ENCODE results near the gene PATJ. TPM values are rescaled to one million over a fixed set of nuclear protein-coding genes. Genes with fewer than 3 reads are reported as not detected.

PATJ gene
- total and polyA plus RNA-seq, 2 of the 13 experiments (the other 11 are each of a cell fraction or from before 2014, with no cell fraction given) = 6.2 to 16.8 TPM

DNA sequence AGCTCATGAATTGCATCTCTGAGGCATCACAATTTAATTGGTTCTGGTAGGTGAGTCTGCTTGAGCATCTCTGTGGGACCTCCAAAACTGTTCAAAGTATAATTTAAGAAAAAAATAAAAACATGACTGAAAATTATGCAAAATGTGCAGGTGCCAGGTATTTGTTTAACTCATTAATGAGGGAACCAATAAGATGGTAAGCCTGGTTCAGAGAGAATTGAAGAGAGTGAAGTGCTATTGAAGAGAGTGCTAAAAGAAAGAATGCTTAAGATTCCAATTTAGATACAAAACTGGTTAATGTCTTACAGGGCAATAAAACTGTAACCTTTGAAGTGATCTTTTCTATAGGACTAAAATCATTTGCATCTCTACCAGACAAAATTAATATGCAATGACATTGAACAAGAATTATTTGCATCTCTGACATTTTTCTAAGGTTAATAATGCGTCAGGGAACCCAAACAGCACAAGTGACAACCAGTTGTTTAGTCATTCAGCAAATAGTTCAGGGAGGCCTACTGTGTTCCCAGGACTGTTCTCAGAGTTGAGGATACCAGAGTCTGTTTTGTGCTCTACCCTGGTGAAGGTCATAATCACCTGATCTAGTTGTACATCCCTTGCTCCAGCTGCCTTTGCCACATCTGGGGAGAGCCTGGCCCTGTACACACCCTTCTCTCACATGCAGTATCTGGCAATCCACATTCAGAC is 183.5 kb downstream of the PATJ start:
- WGBS (ENCODE audit: low lambda C conversion rate) = 88% methylated on average over 1 of the region's 1 CpG
- no peak for TF ChIP-seq ZNF501 (CRISPR knock-in tag; IDR thresholded peaks at IDR 0.05)
- no peak for TF ChIP-seq ARID2 (CRISPR knock-in tag; IDR thresholded peaks at IDR 0.05; ENCODE audit: borderline replicate concordance)
- no peak for TF ChIP-seq CENPX (CRISPR knock-in tag; IDR thresholded peaks at IDR 0.05)
- BruUV-seq (replicated peaks) = no TSS peak
- Histone ChIP-seq H3K36me3 (replicated peaks in 1 of 2; ENCODE audit: control insufficient read depth in 1 of 2, insufficient read depth in 2 of 2, low read length in 2 of 2) (no peaks in the 10 kb centered on the region), H3K4me2 (ENCODE audit: low read depth, low read length) (no peak overlapping the region), H3K4me3 (replicated peaks in 1 of 3; ENCODE audit: insufficient read depth in 1 of 3, low read depth in 2 of 3, low read length in 3 of 3) (no peak overlapping the region), H3K9ac (ENCODE audit: insufficient read depth, low read depth, low read length) (no peak overlapping the region), H2AFZ (ENCODE audit: low read length) (no peak overlapping the region), H3K27me3 (ENCODE audit: control insufficient read depth in 1 of 2, insufficient read depth in 2 of 2, low read length in 2 of 2) (no peaks in the 10 kb centered on the region; a peak in 1 of 5 replicates), H3K4me1 (ENCODE audit: insufficient read depth, low read length) (no peaks in the 10 kb centered on the region), H3K79me2 (ENCODE audit: insufficient read depth, low read length) (no peaks in the 10 kb centered on the region), H4K20me1 (ENCODE audit: insufficient read depth, low read length) (no peaks in the 10 kb centered on the region), H3K27ac (ENCODE audit: extremely low read length, insufficient read depth, low read length) (no peak overlapping the region), H3K9me3 (ENCODE audit: low read length) (no peaks in the 10 kb centered on the region)
- ATAC-seq = no peak
- intact Hi-C loops (cut with micrococcal nuclease; ENCODE audit: unreplicated experiment) (no loop called here), in situ Hi-C loops (cut with HindIII; ENCODE audit: extremely low pct_ligation_motif_present, low pct_unique_long_range_greater_than_20kb) (no loop called here)
- no peak for FAIRE-seq
- ChIA-PET CTCF (ENCODE audit: low intra/inter-chr PET ratio, low total read pairs) (no interaction called here), POLR2A (no interaction called here)
- no peak for DNase-seq (ENCODE audit: low spot score)

GRCh38 chr1:61926597-61926996 is 184.3 kb downstream of the PATJ start:
- Histone ChIP-seq H3K27ac (ENCODE audit: extremely low read length, insufficient read depth, low read length) (no peak overlapping the region), H3K9me3 (ENCODE audit: low read length) (no peaks in the 10 kb centered on the region), H3K27me3 (ENCODE audit: control insufficient read depth in 1 of 2, insufficient read depth in 2 of 2, low read length in 2 of 2) (no peaks in the 10 kb centered on the region; a peak in 1 of 5 replicates), H4K20me1 (ENCODE audit: insufficient read depth, low read length) (no peaks in the 10 kb centered on the region), H3K4me1 (ENCODE audit: insufficient read depth, low read length) (no peaks in the 10 kb centered on the region), H2AFZ (ENCODE audit: low read length) (no peak overlapping the region), H3K9ac (ENCODE audit: insufficient read depth, low read depth, low read length) (no peak overlapping the region), H3K4me2 (ENCODE audit: low read depth, low read length) (no peak overlapping the region), H3K4me3 (replicated peaks in 1 of 3; ENCODE audit: insufficient read depth in 1 of 3, low read depth in 2 of 3, low read length in 3 of 3) (no peak overlapping the region), H3K36me3 (replicated peaks in 1 of 2; ENCODE audit: control insufficient read depth in 1 of 2, insufficient read depth in 2 of 2, low read length in 2 of 2) (no peaks in the 10 kb centered on the region), H3K79me2 (ENCODE audit: insufficient read depth, low read length) (no peaks in the 10 kb centered on the region)
- ChIA-PET POLR2A (no interaction called here), CTCF (ENCODE audit: low intra/inter-chr PET ratio, low total read pairs) (no interaction called here)
- intact Hi-C loops (cut with micrococcal nuclease; ENCODE audit: unreplicated experiment) (no loop called here), in situ Hi-C loops (cut with HindIII; ENCODE audit: extremely low pct_ligation_motif_present, low pct_unique_long_range_greater_than_20kb) (no loop called here)
- no peak for FAIRE-seq
- no peak for ATAC-seq
- no peak for DNase-seq (ENCODE audit: low spot score)
- TF ChIP-seq ZNF3 (CRISPR knock-in tag; IDR thresholded peaks at IDR 0.05) = no peak
- TF ChIP-seq, protein P1, sequence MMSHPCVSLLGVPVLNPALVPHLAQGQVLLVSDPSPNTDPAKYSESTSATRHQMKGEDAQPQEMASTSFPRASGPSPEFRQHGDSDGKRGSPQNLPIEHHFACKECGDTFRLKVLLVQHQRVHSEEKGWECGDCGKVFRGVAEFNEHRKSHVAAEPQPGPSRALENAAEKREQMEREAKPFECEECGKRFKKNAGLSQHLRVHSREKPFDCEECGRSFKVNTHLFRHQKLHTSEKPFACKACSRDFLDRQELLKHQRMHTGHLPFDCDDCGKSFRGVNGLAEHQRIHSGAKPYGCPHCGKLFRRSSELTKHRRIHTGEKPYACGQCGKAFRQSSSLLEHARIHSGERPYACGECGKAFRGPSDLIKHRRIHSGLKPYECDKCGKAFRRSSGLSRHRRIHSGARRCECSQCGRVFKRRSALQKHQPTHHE (CRISPR knock-in tag; IDR thresholded peaks at IDR 0.05; ENCODE audit: borderline replicate concordance) = no peak
- no peak for TF ChIP-seq ZNF850 (CRISPR knock-in tag; conservative IDR thresholded peaks at IDR 0.05)
- no peak for TF ChIP-seq NFKBIZ (CRISPR knock-in tag; IDR thresholded peaks at IDR 0.05)
- TF ChIP-seq ERF (CRISPR knock-in tag; IDR thresholded peaks at IDR 0.05) = no peak
- no peak for TF ChIP-seq PITX1 (CRISPR knock-in tag; IDR thresholded peaks at IDR 0.05)
- TF ChIP-seq FOXA1 (IDR thresholded peaks at IDR 0.05) = no peak
- TF ChIP-seq FOXA1 (CRISPR knock-in tag; IDR thresholded peaks at IDR 0.05) = no peak
- no peak for TF ChIP-seq ZNF891 (CRISPR knock-in tag; IDR thresholded peaks at IDR 0.05)
- no peak for TF ChIP-seq ZNF12 (CRISPR knock-in tag; IDR thresholded peaks at IDR 0.05)
- TF ChIP-seq, protein P2, sequence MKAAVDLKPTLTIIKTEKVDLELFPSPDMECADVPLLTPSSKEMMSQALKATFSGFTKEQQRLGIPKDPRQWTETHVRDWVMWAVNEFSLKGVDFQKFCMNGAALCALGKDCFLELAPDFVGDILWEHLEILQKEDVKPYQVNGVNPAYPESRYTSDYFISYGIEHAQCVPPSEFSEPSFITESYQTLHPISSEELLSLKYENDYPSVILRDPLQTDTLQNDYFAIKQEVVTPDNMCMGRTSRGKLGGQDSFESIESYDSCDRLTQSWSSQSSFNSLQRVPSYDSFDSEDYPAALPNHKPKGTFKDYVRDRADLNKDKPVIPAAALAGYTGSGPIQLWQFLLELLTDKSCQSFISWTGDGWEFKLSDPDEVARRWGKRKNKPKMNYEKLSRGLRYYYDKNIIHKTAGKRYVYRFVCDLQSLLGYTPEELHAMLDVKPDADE (CRISPR knock-in tag; IDR thresholded peaks at IDR 0.05) = no peak
- no peak for TF ChIP-seq SIN3B (IDR thresholded peaks at IDR 0.05; ENCODE audit: low read length)
- TF ChIP-seq SRSF1 (optimal IDR thresholded peaks at IDR 0.05; ENCODE audit: low read depth, low read length) = no peak
- no peak for TF ChIP-seq GABPA (IDR thresholded peaks at IDR 0.05; ENCODE audit: low read depth, low read length)
- TF ChIP-seq GABPA (CRISPR knock-in tag; IDR thresholded peaks at IDR 0.05; ENCODE audit: low read depth) = no peak
- TF ChIP-seq HCFC1 (IDR thresholded peaks at IDR 0.05; ENCODE audit: low read depth, low read length) = no peak
- TF ChIP-seq TOE1 (CRISPR knock-in tag; IDR thresholded peaks at IDR 0.05) = no peak
- 99% methylated on average over 3 of the region's 3 CpGs for WGBS (ENCODE audit: low lambda C conversion rate)
- BruUV-seq (replicated peaks) = no TSS peak
